Left renal pelvis (tissue), 4 donors: ENCODE data around the gene EVA1C. TPM values are rescaled to one million over a fixed set of nuclear protein-coding genes. Genes with fewer than 3 reads are reported as not detected.
"Not testable (repeated sequence)": the region's sequence is repeated elsewhere in the genome, so short reads cannot be mapped to it uniquely, and the experiment has no call there.

Source experiments
- DNase-seq, 4 donors: peaks; one replicate each; pipeline ENCODE4 v3.0.0-alpha.2; 2013; ENCODE audit warnings: low read depth in 4 of 4, low spot score in 3 of 4
- polyA plus RNA-seq, 4 donors: library from polyadenylated mRNA; unstranded; fragments of 120-200 nt; gene quantifications; one replicate each; pipeline ENCODE4 v1.2.1, GENCODE V29; 2013; ENCODE audit not compliant: insufficient read length in 4 of 4

EVA1C gene
- polyA plus RNA-seq, 4 donors, result 1.3 to 3.9 (median 2.4) TPM

DNA sequence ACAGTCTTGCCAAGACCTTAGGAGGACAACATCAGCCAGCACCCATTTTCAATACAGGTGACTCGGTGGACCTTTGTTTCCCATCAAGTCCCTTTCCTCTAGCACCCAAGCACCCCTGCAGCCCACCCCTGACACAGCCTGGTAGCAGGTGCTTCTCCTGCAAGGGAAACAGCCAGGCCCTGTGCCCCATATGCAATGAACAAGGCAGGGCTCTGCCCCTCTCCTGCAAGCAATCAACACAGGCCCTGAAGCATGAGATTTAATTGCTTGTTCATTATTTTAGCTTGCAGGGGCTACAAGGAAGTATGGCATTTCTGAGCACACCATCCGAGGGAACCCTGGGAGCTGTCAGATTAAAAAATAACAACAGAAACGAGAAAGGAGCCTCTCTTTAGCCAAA, 137.4 kb downstream of the EVA1C start:
- no peak for DNase-seq

DNA sequence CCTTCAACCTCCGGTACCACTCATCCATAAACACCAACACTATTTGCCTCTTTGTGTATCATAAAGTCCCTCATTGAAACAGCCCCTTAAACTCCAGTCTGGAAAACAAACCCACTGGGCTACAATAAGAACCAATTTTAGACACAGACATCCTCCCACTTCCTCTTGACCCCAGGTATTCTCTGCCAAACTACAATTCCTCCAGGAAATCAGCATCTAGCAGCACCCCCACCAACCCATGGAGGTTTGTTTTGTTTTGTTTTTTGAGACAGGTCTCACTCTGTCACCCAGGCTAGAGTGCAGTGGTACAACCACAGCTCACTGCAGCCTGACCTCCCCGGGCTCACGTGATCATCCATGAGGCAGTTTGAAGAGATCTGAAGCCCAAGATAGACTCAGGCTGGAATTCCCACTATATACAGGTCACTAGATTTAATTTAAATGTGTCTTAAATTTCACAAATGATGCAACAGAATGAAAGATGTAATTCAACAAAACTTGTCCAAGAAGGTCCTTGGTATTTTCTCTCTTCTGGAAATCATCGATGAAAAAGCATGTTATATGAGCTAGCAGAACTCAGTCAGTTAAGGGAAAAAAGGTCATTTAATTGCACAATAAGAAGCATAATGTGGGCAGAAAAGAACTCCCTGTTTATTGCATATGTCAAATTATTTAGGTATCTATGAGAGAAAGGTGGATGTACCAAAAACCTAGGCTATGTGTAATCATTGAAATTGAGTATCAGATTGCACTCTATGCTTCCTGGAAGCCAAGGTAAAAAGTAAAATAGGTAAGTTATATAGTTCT, 142.5 kb downstream of the EVA1C start:
- DNase-seq, result no peak

DNA sequence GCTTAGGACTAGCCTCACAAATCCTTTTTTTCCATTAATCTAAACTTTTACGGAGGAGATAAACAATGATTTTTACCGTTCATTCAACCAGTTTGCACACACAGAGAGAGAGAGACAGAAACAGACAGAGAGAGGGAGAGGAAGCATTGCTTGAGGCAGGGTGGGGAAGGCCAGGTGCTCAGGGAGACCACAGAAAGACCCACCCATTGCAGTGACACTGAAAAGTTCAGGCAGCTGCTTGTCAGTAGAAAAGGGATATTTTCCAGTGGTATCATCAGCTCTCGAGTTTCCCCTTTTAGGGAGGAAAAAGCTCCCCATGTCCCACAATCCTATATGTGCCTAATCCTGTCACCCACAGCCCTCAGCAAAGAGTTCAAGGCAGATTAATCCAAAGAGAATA, 145.6 kb downstream of the EVA1C start:
- DNase-seq, result no peak

DNA sequence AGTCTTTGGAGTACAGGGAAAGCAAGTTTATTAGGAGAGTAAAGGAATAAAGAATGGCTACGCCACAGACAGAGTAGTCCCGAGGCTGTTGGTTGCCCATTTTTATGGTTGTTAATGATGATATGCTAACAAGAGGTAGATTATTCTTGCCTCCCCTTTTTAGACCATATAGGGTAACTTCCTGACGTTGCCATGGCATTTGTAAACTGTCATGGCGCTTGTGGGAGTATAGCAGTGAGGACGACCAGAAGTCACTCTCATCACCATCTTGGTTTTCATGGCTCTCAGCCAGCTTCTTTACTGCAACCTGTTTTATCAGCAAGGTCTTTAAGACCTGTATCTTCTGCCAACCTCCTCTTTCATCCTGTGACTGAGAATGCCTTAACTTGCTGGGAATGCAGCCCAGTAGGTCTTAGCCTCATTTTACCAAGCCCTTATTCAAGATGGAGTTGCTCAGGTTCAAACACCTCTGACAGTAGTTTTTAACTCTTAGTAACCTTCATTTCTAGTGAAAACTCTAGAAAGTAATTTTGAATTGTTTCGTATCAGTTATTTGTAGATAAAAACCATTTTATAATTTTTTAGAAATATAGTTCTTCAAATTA, 146.6 kb downstream of the EVA1C start:
- no peak for DNase-seq

DNA sequence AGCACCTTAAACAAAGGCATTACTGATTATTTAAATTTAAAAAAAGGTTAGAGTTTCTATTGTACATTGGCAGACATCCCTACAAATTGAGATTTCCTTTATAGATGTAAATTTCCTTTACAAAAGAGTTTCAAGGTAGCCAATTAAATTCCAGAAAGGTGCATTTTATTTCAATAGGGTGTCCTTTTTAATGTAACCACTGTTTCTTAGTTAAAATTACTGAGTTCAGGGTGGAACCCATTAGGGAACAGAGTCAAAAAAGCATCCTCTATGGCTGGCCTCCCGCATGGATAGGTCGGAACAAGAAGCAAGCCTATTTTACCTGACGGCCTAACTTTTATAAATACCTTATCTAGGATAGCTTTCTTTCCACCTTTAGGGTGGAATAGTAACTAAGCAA, 148.4 kb downstream of the EVA1C start:
- DNase-seq, result no peak

DNA sequence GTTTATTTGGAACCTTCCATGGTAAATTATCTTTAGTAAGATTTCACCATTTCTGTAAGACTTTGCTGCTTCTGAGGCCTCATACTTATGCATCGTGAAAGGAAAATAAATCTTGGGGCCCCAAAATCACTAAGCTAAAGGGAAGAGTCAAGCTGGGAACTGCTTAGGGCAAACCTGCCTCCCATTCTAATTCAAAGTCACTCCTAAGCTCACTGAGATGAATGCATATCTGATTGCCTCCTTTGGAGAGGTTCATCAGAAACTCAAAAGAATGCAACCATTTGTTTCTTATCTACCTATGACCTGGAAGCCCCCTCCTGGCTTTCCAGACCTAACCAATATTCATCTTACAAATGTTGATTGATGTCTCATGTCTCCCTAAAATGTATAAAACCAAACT, 149.0 kb downstream of the EVA1C start:
- DNase-seq, result not testable (repeated sequence)

DNA sequence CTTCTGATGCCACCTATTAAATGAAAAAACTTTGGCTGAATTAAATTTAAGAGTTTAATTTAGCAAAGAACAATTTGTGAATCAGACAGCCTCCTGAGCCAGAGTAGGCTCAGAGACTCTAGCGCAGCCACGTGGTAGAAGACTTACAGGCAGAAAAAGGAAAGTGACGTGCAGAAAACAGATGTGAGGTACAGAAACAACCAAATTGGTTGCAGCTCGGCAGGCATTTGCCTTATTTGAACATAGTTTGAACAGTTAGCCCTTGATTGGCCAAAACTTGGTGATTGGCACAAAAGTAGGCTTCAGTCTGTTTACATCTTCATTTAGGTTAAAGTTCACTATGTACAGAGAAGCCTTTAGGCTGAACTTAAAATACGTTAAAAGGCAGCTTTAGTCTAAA, 149.9 kb downstream of the EVA1C start:
- no peak for DNase-seq

DNA sequence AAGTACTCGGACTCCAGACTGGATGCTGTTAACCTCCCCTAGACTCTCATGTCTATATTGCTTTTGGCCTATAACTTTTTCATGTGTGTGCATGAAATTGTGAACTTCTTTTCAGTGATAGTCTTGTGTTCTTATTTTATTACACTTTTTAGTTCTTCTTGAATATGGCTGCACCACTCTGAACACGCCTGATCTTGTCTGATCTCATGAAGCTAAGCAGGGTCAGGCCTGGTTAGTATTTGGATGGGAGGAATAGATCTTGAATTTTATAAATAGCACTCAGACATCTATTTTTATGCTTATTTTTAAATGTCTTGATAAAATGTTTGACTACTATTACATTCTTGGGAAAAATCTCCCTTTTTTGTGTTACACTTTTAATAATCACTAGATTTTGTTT, 150.4 kb downstream of the EVA1C start:
- no peak for DNase-seq

Other genes starting within 250 kb of the EVA1C start
- 10 to 100 TPM; 17.3 to 28.0 (median 26.5) TPM for gene MIS18A, start 133.7 kb upstream of the EVA1C start, polyA plus RNA-seq
- gene MRAP, start 113.9 kb upstream of the EVA1C start, polyA plus RNA-seq, result under 1 TPM in 1 of 4 donors, not detected in 3; 0.35 TPM
- gene URB1, start 19.7 kb upstream of the EVA1C start, polyA plus RNA-seq, result 10 to 100 TPM; 10.2 to 13.8 (median 11.8) TPM
- 1 to 10 TPM in 3 of 4 donors, under 1 TPM in 1; 0.60 to 2.6 (median 2.0) TPM for gene TCP10L, start 172.8 kb downstream of the EVA1C start, polyA plus RNA-seq
- 10 to 100 TPM; 39.5 to 81.1 (median 65.7) TPM for gene CFAP298, start 199.7 kb downstream of the EVA1C start, polyA plus RNA-seq